Stimulated activated CD4-positive, alpha-beta T cell treated with anti-CD3 and anti-CD28 coated beads, Interleukin-4, amount 100 ng/mL, for 24 hours (primary cell): ENCODE data around the gene FAM222A.

Experiments
- DNase-seq: peaks from one replicate; pipeline ENCODE4 v3.0.0-alpha.2; 2020

FAM222A gene

DNA sequence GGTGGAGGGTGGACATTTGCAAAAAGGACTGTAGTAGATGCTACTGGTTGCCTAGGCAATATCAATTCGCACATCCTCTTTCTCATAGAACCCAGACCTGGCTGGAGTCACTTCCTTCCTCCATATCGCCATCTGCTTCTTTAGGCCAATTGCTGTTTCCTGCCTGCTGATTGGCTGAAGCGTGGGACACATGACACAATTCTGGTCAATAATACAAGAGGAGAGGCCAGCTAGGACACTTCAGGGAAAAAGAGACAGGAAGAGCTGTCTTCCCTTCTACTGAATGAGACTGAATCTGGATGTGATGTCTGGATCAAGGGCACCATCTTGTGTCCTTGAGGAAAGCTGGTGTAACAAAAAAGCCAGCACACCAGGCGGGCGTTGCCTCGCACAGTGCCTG, 65.8 kb downstream of the FAM222A start:
- DNase-seq, result no peak

GRCh38 chr12:109781668-109782325, 68.2 kb downstream of the FAM222A start:
- no peak for DNase-seq

GRCh38 chr12:109782326-109782703, 68.7 kb downstream of the FAM222A start:
- DNase-seq, result no peak

DNA sequence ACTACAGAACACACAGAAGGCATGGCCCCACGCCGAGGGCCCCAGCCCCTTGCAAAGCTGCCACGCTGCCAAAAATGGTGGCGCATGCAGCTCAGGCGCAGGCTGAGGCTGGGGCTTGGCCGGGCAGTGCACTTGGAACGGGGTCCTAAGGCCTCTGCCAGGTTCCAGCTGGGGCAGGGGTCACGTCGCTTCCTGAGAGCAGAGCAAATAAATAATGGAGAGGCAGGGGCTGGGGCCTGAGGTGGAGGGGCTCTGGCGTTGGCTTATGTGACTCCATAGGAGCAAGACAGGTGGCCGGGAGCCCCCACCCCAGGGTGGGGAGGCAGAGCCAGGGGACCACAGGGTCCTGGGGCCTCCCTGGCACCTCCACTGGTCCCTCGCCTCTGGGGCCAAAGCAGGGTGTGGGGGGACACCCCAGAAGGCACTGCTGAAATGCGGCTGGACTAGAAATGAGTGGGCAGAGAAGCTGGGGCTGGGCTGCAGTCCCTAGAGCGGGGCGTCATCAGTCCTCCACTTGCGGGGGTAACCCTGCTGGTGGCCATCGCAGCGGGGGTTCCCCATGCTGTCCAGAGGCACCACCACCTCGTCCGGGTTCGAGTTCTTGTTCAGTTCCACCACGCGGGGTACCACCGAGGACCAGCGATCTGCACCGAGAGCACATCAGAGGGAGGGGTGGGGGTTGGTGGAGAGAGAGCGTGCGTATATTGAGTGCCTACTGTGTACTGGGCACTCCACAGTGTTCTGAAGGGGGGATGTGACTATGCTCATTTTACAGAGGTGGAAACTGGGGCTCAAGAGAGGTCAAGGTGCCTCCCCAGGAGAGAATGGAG, 69.7 kb downstream of the FAM222A start:
- no peak for DNase-seq

- no peak for DNase-seq
Observed at GRCh38 chr12:109783965-109784244, 70.3 kb downstream of the FAM222A start.

GRCh38 chr12:109785854-109786253, 72.2 kb downstream of the FAM222A start:
- DNase-seq, result no peak

- no peak for DNase-seq
Observed at GRCh38 chr12:109786799-109787198, 73.2 kb downstream of the FAM222A start.

DNA sequence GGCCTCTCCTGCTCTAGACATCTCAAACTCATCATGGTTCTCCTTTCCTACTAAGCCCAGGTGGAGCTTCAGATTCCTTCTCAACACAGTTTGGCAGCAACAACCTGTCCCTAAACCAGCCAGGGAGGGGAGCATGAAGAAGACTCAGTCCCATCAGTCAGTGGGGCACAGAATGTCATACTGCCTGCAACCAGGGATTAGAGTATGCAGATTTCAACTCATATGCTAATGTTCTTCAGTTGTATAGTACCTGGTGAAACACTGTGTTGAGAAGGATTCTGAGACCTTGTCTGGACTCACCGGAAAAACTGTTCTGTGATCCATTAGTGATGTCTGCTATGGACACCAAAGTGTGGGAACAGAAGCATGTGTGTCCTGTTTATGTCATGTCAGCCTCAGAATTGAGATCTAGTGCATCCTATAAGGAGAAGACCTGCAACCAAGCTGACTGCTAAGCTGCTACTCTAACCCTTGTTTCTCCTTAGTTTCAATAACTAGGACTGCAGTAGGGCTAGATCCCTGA, 76.0 kb downstream of the FAM222A start:
- no peak for DNase-seq

DNA sequence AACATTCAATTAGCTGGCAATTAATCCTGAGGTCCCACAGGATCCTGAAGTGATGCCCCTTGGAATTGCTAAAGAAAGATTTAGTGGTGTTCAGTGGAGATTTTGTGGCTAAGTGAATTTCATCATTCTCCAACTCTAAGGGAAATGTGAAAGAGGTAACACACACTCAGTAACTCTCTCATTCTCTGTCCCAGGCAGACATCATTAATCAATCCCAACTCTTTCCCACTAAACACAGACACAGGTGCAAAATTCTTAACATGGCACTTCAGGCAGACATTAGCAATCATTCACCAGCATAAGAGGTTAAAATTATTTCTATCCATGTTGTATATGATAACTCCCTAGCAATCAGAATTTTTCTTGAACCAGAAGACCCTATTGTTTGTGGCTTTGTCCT, 79.4 kb downstream of the FAM222A start:
- no peak for DNase-seq

DNA sequence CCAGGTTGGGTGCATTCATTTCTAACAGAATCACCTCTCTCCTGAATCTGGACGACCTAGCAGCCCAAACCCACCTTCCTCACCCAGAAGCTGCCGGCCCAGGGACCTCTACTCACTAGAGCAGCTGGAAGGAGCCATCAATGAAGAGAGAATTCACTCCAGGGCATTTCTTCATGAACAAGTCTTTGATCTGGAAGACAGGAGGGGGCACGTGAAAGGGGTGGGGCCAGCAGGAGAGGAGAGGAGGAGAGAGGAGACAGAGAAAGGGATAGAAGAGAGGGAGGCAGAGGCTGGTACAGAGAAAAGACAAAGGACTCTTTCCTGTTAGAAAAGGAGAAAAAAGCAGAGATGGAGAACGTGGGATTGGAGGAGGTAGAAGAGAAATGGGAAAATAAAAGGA, 79.8 kb downstream of the FAM222A start:
- no peak for DNase-seq

DNA sequence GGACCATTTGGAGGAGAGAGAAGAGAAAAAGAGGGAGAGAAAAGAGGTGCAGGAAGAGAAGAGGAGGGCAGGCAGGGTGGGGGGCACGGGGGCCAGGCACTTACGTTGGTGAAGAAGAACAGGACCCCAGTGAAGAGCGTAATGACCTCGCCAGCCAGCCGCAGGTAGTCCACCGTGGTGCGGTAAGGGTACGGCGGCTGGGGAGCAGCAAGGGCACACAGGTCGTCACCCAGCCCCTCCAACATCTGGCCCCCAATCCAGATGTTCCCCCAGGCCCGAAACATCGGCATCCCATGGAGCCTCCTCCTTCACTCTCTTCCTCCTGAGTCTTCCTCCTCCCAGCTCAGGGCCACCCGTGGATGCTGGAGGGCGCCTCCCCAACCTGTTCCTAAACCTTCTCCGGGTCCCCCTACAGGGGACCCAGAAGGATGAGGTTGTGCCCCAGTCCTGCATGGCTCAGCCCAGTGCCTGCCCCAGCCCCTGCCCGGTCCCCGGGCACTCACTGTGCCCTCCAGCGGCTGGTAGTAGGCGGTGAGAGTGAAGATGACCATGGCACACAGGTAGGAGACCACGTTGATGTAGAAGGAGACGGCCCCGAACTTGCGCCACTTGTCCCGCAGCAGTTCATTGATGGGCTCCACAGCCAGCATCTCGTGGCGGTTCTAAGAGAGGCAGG, 80.3 kb downstream of the FAM222A start:
- no peak for DNase-seq

DNA sequence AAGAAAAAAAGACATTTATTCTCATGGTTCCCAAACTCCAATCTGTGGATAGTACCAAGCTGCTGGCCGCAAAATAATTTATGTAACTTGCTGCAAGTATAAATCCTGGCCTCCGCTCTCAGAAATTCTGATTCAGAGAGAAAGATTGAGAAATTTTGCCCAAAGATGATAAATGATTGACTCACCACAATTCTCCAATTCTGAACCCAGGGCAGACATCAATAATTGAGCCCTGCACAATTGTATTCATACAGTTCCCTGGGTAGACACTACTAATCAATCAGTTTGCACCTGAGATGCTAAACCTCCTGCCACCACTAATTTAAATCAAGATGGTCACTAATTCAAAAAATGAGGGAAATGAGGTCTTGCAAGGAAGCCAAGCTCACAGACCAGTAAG, 81.4 kb downstream of the FAM222A start:
- DNase-seq, result no peak

DNA sequence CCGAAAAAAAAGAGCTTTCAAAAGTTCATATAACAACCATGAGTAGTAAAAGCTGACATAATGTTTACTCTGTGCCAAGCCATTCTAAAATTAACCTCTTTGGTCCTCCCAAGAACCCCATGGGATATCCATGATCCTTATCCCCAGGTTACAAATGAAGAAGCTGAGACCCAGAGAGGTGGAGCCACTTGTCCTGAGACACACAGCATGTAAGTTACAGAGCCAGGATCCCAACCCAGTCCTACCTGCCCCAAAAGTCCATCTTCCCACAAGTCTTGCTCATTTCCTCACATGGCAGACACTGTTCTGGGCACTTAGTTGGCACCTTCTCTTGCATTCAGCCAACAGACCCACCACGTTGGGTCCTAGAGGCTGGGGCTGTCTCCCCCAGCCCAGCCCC, 82.4 kb downstream of the FAM222A start:
- DNase-seq, result no peak

GRCh38 chr12:109797905-109798669, 84.5 kb downstream of the FAM222A start:
- no peak for DNase-seq

DNA sequence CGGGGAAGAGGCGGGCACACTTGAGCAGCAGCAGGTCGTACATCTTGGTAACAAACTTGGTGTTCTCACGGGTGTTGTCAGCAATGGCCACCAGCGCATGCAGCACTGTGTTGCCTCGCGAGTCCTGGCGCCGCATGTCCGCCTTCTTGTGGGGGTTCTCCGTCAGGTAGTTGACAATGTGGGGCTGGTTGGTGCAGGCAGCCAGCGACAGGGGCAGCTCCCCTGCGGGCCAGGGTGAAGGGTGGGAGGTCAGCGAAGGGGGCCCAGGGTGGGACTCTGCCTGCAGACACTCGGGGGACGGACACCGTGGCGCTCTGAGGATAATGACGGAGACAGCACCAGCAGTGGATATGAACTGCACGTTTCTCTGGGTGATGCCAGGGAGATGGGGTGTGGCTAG, 85.1 kb downstream of the FAM222A start:
- DNase-seq, result no peak

- DNase-seq, result no peak
Observed at GRCh38 chr12:109800536-109800935, 86.9 kb downstream of the FAM222A start.

DNA sequence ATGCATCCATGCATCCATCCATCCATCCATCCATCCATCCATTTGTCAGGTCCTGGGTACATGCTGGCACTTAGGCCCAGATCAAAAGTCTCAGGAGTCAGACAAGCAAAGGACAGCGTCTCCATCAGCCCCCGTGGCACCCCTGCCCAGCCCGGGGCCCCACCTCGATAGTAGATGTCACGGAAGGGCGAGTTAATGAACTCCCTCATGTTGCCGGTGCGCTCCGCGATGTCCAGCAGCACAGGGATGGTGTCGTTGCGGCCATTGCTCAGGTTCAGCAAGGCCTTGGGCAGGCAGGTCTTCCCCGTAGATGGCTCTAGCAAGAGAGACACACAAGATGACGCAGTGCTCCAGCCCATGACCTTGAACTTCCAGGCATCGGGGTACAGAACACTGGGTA, 89.2 kb downstream of the FAM222A start:
- DNase-seq, result no peak

GRCh38 chr12:109803678-109804077, 90.1 kb downstream of the FAM222A start:
- no peak for DNase-seq

DNA sequence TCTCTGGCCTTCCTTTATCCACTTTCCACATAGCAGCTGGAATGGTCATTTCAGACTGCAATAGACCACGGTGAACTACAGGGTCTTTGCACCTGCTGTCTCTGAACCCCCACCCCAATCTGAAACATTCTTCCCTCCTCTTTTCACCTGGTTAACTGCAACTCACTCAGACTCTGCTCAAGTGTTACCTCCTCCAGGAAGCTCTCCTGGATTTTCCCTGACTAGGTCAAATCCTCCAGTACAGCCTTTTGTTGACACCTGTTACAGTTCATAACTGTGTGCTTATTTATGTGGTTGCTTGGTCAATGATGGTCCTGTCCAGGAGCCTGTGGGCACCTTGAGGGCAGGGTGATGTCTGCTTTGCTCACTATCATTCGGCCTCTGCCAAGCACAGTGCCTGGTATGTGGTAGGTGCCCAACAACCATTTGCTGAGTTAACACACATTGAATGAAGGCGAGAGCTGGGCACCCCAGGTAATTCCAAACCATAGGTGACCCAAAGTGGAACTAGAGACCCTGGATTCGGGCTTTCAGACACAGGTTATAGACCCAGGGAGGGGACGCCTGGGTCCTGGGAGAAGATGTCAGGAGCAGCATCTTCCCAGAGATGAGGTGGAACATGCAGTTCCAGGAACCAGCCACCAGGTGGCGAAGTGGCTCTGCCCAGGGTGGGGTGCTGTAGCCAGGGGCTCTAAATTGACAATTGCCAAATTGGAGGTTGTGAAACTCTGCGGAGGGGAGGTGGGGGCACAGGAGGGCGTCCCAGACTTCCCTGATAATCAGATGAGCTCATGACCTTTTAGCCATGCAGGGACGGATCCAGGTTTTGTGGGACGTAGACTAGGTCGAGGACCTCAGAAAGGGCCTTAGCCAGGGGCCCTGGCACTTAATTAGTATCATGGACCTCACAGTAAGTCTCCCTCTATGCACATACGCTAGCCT, 91.5 kb downstream of the FAM222A start:
- DNase-seq, result peak; percentile 68

- DNase-seq, result no peak
Observed at GRCh38 chr12:109807954-109808643, 94.5 kb downstream of the FAM222A start.

GRCh38 chr12:109808876-109809646, 95.4 kb downstream of the FAM222A start:
- no peak for DNase-seq
